GM18873 (cell line): ENCODE results near the gene MLLT1.
A peak's percentile ranks its signal among the peaks of the same experiment; 100 is the strongest.

Experiments used
- ATAC-seq: cut with Tn5 transposase; IDR thresholded peaks from one replicate; pipeline ENCODE4 v1.9.1; 2021; ENCODE audit warnings: mild to moderate bottlenecking, moderate library complexity, moderate number of reproducible peaks; ENCODE audit not compliant: unreplicated experiment, low FRiP score

MLLT1 gene

DNA sequence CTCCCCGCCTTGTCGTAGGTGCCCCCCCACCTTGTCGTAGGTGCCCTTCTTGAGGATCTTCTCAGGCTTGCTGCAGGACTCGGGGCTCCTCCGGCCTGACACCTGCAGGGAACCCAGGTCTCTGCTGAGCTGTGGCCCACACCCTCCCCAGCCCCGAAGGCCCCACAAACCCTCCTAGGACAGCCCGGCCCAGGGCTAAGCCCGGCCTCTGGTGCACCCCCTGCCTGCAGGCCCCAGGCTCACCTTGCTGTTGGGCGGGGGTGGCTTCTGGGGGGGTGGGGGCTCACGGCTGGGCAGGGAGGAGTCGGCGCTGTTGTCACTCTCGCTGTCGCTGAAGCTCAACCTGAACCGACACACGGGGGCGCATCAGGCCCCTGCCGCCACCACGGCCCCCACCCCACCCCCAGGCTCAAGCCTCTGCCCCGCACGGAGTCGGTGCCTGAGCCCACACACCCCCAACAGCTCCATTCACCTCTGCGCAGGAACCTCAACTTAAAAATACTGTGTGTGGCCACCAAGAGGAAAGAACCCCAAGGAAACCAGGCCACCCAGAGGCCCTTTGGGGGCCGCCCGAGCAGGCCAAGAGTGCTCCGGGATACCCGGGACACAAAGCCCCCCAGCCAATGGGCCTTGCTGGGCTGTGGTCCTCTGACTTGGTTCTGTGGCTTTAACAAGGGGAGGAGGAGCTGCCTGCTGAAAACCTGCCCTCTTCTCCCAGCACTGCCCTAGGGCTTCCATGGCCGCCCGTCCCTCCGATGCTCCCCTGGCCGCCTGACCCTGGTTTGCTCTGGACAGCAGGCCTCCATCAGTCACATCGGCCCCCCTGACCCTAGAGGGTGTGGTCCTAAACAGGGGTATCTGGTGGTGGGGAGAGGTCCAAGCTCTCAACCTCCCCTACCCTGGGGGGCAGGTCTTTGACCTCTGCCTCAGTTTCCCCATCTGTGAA is 65.8 kb downstream of the MLLT1 start:
- ATAC-seq: no peak

DNA sequence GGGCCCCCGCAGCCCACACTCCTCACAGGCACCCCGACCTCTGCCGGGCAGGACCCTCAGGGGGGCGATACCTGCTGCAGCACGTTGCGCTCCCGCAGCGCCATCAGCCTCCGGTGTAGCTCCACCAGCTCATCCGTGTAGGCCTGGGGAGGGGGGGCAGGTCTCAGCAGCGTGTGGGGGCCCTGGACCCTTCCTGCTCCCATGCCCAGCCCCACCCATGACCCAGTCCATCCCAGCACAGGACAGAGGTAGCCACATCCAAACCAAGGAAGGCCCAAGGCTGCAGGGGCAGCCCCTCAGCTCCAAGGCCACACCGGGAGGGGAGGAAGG is 66.5 kb downstream of the MLLT1 start:
- no peak for ATAC-seq

DNA sequence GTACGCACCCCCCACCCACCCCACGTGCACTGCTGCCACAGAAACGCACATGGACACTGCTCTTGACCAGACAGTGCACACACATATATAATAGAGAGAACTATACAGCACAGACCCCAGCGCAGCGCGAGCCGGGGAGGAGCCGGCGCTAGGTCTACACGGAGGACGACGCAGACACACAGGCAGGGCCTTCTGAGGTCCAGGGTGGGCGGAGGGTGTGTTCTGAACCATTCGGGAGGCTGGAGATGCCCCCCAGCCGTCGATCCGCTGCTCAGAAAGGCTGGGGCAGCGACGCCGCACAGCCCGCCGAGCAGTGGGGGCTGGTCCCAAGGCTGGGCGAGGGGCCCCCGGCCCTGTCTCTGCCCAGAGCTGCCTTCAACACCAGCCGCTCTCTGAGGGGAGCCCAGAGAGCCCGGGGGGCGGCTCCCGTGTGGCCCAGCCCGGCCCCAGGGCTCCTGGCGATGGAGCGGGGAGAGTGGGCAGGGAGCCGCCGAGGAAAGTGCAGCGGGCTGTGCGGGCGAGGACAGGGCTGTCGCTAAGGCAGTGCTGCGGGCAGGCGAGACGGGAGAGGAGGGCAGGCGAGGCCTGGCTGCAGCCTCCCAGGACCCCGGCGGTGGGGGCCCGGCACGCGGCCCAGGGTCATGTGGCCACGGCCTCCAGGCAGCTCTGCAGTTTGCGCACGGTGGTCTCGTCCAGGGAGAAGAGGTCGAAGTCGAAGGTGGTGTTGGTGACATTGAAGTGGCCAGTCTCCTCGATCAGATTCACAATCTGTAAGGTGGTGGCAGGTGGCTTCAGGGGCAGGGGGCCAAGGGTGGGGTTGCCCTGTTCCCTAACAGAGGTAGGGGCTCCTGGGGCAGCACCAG is 67.1 kb downstream of the MLLT1 start:
- ATAC-seq: no peak

DNA sequence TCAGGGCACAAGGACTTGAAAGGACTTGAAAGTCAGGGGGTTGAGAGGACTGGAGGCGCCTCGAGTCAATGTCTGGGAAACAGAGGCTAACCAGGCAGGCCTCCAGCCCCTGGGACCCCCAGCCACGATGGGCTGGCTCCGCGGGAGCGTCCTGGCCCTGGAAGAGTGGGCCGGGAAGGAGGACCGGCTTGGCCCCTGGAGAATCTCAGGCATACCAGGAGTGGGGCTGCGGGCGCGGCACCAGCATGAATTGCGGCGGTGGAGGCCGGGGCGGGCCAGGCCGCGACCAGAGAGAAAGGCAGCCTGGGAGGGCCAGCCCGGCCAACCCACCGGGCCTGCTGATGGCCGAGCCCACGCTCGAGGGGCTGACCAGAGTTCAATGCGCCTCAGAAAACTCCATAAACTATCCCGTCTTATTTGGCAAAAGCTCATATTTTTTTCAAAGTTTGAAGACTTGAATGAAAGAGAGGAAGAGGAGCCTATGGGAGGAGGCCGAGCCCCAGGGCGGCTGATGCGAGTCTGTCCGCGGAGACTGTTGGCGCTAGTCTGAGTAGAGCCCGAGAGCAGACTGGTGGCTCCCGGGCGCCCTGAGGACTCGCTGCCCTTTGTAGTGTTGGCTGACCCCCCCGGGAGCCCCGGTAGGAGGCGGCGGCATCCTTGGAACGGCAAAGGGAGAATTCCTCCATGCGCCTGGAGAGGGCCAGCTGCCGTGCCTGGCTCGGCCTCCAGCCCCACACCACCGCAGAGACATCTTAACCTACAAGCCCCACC is 68.0 kb downstream of the MLLT1 start:
- no peak for ATAC-seq

DNA sequence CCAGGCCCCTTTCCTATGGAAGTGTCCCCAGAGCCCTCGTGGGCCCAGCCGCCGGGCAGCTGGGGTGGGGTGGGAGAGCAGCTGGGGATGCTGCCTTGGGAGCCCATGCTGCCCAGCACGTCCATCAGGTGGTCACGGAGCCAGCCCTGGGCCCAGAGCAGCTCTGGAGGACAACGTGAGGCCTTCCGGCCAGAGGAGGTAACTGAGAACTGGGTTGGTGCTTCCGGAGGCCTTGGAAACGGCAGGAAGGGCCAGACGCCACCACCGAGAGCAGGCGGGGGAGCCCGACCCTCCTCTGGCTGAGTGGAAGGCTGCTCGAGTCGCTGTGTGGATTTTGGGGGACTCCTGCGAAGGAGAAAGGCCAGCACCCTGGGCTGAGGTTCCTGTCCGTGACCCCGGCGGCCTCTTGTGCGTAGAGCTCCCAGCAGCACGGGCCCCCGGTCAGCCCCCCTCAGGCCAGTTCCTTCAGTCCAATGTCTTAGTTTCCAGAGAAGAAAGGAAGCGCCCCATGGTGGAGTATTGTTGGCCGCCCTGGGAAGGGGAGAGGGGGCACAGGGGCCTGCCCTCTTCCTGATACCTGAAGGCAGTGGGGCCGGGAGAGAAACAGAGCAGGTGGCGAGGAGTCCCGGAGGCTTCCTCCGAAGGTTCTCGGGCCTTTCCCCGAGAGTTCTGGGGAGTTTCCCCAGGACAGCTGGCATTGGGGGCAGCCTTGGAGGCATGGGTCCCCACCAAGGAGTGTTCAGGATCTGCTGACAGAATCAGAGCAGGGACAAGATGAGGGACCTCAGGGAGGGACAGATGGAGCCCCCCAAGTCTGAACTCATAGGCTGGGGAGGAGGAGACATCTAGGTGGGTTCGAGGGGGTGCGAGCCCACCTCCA is 68.8 kb downstream of the MLLT1 start:
- no peak for ATAC-seq

DNA sequence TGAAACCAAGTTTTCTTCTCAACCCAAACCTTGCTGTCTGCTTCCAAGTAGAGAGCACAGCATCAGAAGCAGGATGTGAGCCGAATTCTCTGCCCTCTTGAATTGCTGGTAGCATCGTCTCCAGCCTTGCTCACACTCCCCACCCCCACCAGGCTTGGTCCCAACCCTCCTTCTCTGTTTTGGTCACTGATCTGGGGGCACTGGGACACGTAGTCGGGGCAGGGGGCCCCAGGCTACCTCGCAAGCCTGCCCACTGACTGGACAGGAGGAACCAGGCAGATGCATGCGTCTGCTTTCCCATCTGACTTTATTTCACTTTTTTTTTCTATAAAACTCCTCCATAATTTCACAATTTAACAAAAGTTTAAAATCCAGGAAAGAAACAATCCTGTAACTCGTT is 69.7 kb downstream of the MLLT1 start:
- no peak for ATAC-seq

DNA sequence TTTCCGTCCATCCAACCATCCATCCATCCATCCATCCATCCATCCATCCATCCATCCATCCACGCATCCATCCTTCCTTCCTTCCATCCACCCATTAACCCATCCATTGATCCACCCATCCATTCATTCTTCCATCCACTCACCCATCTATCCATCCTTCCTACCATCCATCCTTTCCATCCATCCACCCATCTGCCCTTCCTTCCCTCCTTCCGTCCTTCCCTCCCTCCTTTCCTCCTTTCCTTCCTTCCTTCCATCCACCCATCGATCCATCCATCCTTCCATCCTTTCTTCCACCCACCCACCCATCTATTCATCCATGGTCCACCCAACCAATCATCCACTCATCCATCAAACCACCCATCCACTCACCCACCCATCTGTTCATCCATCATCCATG is 70.1 kb downstream of the MLLT1 start:
- ATAC-seq: no peak

DNA sequence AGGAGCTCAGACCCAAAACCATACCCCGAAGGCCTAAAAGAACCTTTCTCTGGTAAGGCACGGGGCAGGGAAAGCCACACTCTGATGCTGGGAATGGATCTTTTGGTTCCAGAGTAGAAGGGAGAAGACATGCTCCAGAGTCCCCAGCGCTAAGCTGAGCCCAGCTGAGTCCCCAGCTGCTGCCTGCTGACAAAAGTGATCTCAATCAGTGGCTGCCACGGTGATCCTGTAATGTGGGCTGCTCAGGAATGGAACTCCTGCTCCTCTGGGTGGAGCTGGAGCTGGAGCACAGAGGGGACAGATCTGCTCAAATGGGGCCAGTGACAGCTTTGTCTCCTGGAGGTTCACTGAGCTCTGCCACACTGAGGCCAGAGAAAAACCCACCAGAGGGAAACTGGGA is 70.5 kb downstream of the MLLT1 start:
- ATAC-seq: no peak

DNA sequence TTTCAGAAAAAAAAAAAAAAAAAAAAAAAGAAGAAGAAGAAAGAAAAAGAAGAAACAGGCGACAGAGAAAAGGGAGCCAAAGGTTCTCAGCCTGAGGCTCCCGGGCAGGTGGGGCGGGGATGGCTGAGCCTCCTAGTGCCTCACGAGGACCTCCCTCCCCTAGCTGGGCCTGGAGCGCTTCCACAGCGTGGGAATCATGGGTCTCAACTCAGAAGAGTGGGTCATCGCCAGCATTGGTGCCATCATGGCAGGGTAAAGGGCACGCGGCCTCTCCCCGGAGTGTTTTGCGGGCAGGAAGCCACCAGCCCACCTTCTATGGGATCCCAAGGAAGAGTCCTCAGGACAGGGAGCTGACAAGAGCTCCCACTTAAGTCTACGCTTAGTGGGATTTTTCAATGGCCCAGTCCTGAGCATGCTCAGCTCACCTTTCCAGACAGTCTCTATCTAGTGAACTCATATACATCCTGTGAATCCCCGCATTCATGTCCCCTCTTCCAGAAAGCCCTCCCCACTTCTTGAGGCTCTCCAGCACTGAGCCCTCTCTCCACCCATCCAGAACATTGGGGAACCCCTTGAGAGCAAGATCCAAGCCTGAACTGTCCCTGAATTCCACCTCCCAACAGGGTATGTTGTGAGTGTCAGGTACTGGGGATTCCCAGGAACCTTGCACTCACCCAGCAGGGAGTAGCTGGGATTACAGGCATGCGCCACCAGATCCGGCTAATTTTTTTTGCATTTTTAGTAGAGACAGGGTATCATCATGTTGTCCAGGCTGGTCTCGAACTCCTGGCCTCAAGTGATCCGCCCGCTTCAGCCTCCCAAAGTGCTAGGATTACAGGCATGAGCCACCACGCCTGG is 74.7 kb downstream of the MLLT1 start:
- no peak for ATAC-seq

DNA sequence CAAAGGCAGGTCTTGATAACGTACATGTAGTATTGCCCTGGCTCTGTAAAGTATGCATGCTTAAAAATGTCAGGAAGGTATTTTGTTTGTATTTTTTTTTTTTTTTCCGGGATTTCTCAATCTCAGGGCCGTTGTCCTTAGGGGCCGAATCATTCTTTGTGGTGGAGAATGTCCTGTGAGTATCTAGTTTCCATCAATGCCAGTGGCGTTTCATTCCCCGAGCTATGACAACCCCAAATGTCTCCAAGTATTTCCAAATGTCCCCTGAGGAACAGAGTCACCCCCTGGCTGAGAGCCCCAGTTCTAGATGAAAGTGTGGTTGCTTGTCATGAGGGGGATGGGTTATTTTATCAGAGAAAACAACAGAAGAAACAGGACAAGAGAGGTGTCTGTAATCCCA is 75.6 kb downstream of the MLLT1 start:
- no peak for ATAC-seq

DNA sequence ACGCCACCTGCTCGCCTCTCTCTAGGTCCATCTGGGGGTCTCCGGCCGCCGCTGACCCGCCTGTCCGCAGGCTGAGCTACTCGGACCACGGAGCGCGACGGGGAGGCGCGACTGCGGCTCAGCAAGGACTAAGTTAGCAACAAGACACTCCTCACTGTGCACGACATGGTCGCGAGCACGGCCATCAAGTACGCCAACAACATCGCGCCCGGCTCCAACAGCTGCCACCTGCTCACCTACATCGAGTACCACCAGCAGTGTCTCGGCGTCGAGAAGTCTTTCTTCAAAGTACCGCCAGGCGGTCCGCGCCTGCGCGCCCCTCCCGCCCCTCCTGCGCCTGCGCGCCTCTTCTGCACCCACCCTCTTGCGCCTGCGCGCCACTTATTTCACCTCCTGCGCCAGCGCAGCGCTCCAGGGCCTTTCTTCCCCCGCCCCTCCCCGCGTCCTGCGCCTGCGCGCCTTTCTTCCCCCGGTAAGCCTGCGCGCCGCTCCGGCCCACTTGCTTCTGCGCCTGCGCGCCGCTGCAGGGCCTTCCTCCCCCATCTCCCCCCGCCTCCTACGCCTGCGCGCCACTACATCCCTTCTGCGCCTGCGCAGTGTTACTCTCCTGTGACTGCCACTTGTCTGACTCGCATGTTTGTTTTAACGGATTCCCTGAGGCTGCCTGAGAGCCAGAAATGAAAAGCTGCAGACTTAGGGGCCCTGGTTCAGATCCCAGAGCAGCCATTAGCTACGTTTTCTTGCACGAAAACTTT is 80.4 kb downstream of the MLLT1 start:
- peak; percentile 54 for ATAC-seq

DNA sequence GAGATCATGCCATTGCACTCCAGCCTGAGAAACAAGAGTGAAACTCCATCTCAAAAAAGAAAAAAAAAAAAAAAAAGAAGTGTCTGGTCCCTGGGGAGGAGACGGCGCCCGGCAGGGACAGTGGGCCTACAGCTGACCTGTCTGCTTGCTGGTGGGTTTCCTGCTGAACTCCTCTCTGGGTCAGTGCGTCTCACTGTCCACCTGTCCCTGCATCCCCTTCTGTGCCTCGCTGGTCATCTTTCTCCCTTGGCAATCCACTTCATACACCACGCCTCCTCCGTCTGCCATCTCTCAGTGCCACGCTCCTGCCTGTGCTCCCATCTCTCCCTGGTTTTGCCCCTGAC is 80.9 kb downstream of the MLLT1 start:
- peak; percentile 3 for ATAC-seq

DNA sequence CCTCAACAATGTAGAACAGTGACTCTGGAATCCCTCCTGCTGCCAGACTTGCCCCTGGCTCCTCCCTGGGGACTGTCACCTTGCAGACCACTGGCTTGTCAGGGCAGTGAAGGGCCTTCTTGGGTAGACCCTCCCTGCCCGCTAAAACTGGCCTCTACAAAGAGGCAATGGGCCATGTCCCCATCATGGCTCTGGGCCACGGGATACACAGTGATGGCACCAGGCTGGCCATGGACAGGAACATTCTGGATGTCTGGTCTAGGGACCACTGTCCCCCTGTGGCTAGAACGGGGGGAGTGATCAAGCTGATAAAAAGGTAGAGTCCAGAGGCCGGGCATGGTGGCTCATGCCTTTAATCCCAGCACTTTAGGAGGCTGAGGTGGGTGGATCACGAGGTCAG is 83.4 kb downstream of the MLLT1 start:
- no peak for ATAC-seq

DNA sequence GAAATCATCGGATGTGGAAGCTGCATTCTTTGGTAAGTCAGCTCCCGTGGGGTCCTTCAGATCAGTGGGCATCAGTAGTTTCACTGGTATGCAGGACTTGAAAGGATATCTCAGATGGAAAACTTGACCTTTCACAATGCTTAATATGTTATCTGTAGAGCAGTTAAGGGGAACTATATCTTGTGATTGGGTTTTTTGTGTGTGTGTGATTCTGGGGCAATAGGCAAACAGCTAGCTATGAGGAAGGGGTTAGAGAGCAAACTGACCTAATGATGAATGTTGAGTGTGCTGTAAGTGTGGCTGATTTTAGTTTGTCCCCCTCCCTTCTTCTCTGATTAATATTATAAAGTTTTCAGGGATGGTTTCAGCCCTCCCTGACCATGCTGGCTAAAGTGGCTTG is 91.0 kb downstream of the MLLT1 start:
- ATAC-seq: no peak

DNA sequence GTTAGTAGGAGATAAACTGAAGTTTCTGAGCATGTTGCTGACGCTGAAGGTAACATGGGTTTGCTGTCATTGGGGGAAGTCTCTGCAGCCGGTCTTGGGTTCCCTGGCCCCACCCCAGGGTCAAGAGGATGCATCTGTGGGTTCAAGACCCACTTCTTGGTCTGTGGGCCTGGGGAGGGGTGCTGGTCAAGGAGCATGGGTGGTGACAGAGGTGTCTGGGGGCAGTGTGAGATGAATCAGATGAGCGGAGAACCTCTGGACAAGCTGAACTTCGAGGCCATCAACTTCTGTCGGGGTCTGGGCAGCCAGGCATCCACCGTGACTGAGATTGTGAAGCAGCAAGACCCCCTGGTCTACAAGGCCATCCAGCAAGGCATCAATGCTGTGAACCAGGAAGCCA is 92.4 kb downstream of the MLLT1 start:
- ATAC-seq: no peak

DNA sequence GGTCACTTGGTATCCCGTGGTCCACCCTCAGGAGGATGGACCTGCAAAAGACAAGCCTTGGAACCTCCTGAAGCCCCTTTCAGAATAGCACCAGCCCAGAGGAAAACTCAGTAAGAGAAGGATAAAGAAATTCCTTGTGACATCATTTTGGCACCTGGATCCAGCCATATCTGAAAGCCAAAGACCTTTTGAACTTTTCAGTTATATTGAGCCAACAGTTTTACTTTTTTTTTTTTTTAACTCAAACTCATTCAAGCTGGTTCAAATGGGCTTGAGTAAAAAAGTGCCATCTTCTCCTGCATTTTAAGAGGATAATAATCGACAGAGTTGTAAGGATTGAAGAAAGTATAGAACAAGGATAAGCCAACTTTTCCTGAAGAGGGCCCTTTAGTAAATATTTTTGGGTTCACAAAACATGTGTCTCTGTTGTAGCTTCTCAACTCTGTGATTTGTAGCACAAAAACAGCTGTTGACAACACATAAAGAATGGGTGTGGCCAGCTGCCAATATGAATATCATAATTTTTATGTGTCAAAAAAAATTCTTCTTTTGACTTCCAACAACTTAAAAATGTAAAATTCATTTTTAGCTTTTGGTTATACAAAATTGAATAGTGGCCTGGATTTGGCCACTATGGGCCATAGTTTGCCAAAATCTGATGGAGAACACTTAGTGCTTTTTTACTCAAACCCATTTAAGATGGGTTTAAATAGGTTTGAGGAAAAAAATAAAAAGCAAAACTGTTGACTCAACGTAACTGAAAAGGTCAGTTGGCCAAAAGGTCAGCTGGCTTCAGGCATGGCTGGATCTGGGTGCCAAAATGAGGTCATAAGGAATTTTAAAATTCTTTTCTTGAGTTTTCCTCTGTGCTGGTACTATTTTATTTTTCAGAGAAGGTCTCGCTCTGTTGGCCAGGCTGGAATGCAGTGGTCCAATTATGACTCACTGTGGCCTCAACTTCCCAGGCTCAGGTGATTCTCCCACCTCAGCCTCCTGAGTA is 93.6 kb downstream of the MLLT1 start:
- ATAC-seq: no peak

DNA sequence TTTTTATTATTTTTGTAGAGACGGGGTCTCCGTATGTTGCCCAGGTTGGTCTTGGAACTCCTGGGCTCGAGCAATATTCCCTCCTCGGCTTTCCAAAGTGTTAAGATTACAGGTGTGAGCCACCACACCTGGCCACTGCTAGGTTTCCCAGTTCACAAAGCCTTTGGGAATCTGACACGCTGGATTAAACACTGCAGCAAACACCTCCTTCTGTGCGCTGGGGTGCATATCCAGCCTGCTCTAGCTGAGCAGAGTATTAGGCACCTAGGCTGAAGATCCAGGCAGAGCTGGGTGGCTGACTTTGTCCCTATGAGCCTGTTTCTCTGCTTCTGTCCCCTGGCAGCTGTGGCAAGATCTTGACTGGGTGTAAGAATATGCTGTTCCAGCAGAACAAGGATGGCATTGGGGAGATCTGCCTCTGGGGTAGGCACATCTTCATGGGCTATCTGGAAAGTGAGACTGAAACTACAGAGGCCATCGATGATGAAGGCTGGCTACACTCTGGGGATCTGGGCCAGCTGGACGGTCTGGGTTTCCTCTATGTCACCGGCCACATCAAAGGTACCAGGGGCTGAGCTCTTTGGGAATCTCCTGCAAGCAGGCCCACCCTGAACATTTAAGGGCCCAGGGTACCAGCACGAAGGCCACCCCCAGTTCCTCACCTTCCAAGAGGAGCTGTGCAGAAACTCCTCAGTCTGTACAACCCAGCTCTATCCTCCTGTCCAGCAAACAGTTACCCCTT is 94.5 kb downstream of the MLLT1 start:
- no peak for ATAC-seq
